K562 (cell line): ENCODE results near the gene TNPO3. TPM values are rescaled to one million over a fixed set of nuclear protein-coding genes. Genes with fewer than 3 reads are reported as not detected.

Source experiments
- ATAC-seq: fragments of 200-7000 bp; cut with Tn5 transposase; 3 replicates; pipeline ENCODE4 v1.9.1; 2020; ENCODE audit warnings: moderate library complexity
- BruUV-seq: library from RNA; stranded (reverse); fragments of 400-500 nt; replicated peaks from 2 replicates; lab custom pipeline; 2021; lab: Mats Ljungman, UMichigan
- CTCF ChIA-PET: fragments of 300-600 bp; formaldehyde crosslinking; extraction: SDS; loops from one replicate; lab custom pipeline; 2021; ENCODE audit warnings: low intra/inter-chr PET ratio; lab: Yijun Ruan, JAX
- POLR2A ChIA-PET: fragments of 300-600, 350-650 bp; sonication (Branson Sonifier 250); formaldehyde crosslinking; extraction: SDS; loops from one replicate; lab custom pipeline; 2021; ENCODE audit warnings: antibody characterized with exemption, inconsistent platforms; lab: Yijun Ruan, JAX
- DNase-seq, 4 experiments: peaks; one replicate each; pipeline versions ENCODE4 v3.0.0 to v3.0.0-alpha.2; 2011 to 2018; ENCODE audit warnings: low spot score in 3 of 4, mixed read lengths in 3 of 4; ENCODE audit errors: extremely low read depth in 1 of 4
- FAIRE-seq: peaks from 2 replicates; lab custom pipeline; 2011; peaks lifted over from hg19 to GRCh38; lab: Jason Lieb, UNC
- H2AFZ ChIP-seq: 2 replicates; pipeline ENCODE4 v1.6.0; 2011; ENCODE audit warnings: low read depth, low read length, control low read depth, inconsistent platforms
- H3K27ac ChIP-seq: fragments of 200-600 bp; 3 replicates; pipeline ENCODE4 v1.8.0; 2011; ENCODE audit warnings: low read depth, mild to moderate bottlenecking, control low read depth, inconsistent platforms, low read length, moderate library complexity, mixed read lengths; ENCODE audit errors: extremely low read depth
- H3K27me3 ChIP-seq, 2 experiments: fragments of 300-600 bp in 1 of 2; 2 replicates in 1 of 2; 3 replicates in 1 of 2; pipeline versions ENCODE4 v1.6.0 to v1.8.0; 2011; ENCODE audit warnings: inconsistent platforms in 2 of 2, low read length in 2 of 2, mild to moderate bottlenecking in 1 of 2, mixed read lengths in 1 of 2, moderate library complexity in 1 of 2; ENCODE audit not compliant: control insufficient read depth in 2 of 2, insufficient read depth in 2 of 2
- H3K36me3 ChIP-seq: fragments of 300-600 bp; 3 replicates; pipeline ENCODE4 v1.8.0; 2011; ENCODE audit warnings: mild to moderate bottlenecking, low read length, inconsistent platforms; ENCODE audit not compliant: control insufficient read depth, insufficient read depth
- H3K4me1 ChIP-seq, 2 experiments: fragments of 200-600 bp in 1 of 2; replicated peaks in 1 of 2; 2 replicates in 1 of 2; 3 replicates in 1 of 2; pipeline versions ENCODE4 v1.5.1 to v1.8.0; 2011; ENCODE audit warnings: inconsistent platforms in 2 of 2, low read length in 2 of 2, mild to moderate bottlenecking in 1 of 2, mixed read lengths in 1 of 2, moderate library complexity in 1 of 2; ENCODE audit not compliant: control insufficient read depth in 2 of 2, insufficient read depth in 2 of 2
- H3K4me2 ChIP-seq: 2 replicates; pipeline ENCODE4 v1.6.1; 2011; ENCODE audit warnings: low read length, control low read depth, inconsistent platforms, mixed read lengths; ENCODE audit not compliant: insufficient read depth
- H3K4me3 ChIP-seq: fragments of 200-600 bp; sonication (generic), shearing (Covaris generic); 2 replicates; pipeline ENCODE4 v1.5.1; 2016; ENCODE audit warnings: control low read depth, inconsistent platforms
- H3K79me2 ChIP-seq: fragments of 200-600 bp; 3 replicates; pipeline ENCODE4 v1.8.0; 2011; ENCODE audit warnings: low read length, inconsistent platforms; ENCODE audit not compliant: control insufficient read depth, insufficient read depth
- H3K9ac ChIP-seq, 2 experiments: 2 replicates each; pipeline versions ENCODE4 v1.6.0 to v1.6.1; 2011; ENCODE audit warnings: low read depth in 2 of 2, low read length in 2 of 2, control low read depth in 1 of 2, inconsistent platforms in 1 of 2, mild to moderate bottlenecking in 1 of 2, mixed read lengths in 1 of 2; ENCODE audit not compliant: insufficient read depth in 1 of 2
- H3K9me1 ChIP-seq: one replicate; pipeline ENCODE4 v1.6.0; 2011; ENCODE audit warnings: inconsistent platforms, mild to moderate bottlenecking, low read length, moderate library complexity; ENCODE audit not compliant: control insufficient read depth, insufficient read depth
- H3K9me3 ChIP-seq: replicated peaks from 2 replicates; pipeline ENCODE4 v1.5.1; 2011; ENCODE audit warnings: low read depth, low read length, inconsistent platforms; ENCODE audit not compliant: control insufficient read depth, insufficient read depth
- H4K20me1 ChIP-seq: replicated peaks from 2 replicates; pipeline ENCODE4 v1.6.1; 2011; ENCODE audit warnings: low read length, inconsistent platforms, mixed read lengths; ENCODE audit not compliant: control insufficient read depth, insufficient read depth
- CEBPB ChIP-seq: fragments of 450-650 bp; IDR thresholded peaks from 2 replicates; pipeline ENCODE4 v1.6.1; 2016; ENCODE audit warnings: missing genetic modification characterization, missing compliant biosample characterization
- ZBTB17 ChIP-seq: fragments of 450-650 bp; formaldehyde crosslinking; IDR thresholded peaks from 2 replicates; pipeline ENCODE4 v1.4.0; 2020; ENCODE audit warnings: mild to moderate bottlenecking
- WGBS: fragments of 100-300 bp; shearing (Covaris generic); methylation state at CpG from one replicate; pipeline ENCODE4 v1.1.6; 2016; ENCODE audit warnings: low coverage, mixed read lengths; ENCODE audit not compliant: insufficient coverage; ENCODE audit errors: missing lambda C conversion rate; 5-methylcytosine and 5-hydroxymethylcytosine counted together
- in situ Hi-C: fragments of 300-500 bp; cut with MboI; formaldehyde crosslinking; loops from 4 replicates; pipeline ENCODE4 v1.15.0; 2018; ENCODE audit warnings: inconsistent platforms, mixed read lengths
- intact Hi-C: fragments of 100-400 bp; cut with micrococcal nuclease; formaldehyde crosslinking; loops from 2 replicates; pipeline ENCODE4 v1.14.2; 2022
- polyA plus RNA-seq, 8 experiments: library from polyadenylated mRNA; depleted of rRNA in 4 of 8; stranded (reverse) in 5 of 8; unstranded in 3 of 8; fragments of >200 nt; fragmentation: Nextera tagmentation in 2 of 8; fragmentation: Illumina TruSeq in 1 of 8; extraction: Ambion mirVana in 2 of 8; extraction: Trizol in 1 of 8; gene quantifications; 2 replicates each; pipeline versions ENCODE4 v1.2.1 to v1.2.3, GENCODE V29; 2011 to 2014; ENCODE audit warnings: inconsistent platforms in 1 of 8, missing spikeins in 1 of 8
- total RNA-seq, 7 experiments: library from RNA; depleted of rRNA in 6 of 7; stranded (reverse); fragments of >200 nt in 6 of 7; fragmentation: Illumina TruSeq in 2 of 7; extraction: Trizol in 2 of 7; gene quantifications; 2 replicates each; pipeline versions ENCODE4 v1.2.1 to v1.2.3, GENCODE V29; 2011 to 2021; ENCODE audit warnings: low replicate concordance in 1 of 7
- TF ChIP-seq, protein P1 (sequence below): fragments of 250-450 bp; sonication (Bioruptor Pico); IDR thresholded peaks from 2 replicates; pipeline ENCODE4 v1.4.0; 2020; ENCODE audit warnings: mild to moderate bottlenecking, moderate library complexity

Gene TNPO3
- total and polyA plus RNA-seq, 9 of the 15 experiments (the other 6 are each of a cell fraction or from before 2014, with no cell fraction given): 35.8 to 125 (median 110) TPM

GRCh38 chr7:129074994-129075393 lies 20.1 kb upstream of the TNPO3 start (continued):
- TF ChIP-seq, protein P1, sequence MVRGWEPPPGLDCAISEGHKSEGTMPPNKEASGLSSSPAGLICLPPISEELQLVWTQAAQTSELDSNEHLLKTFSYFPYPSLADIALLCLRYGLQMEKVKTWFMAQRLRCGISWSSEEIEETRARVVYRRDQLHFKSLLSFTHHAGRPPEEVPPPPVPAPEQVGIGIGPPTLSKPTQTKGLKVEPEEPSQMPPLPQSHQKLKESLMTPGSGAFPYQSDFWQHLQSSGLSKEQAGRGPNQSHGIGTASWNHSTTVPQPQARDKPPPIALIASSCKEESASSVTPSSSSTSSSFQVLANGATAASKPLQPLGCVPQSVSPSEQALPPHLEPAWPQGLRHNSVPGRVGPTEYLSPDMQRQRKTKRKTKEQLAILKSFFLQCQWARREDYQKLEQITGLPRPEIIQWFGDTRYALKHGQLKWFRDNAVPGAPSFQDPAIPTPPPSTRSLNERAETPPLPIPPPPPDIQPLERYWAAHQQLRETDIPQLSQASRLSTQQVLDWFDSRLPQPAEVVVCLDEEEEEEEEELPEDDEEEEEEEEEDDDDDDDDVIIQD (CRISPR knock-in tag): no peak
- TF ChIP-seq, all 486 proteins: peak for 5

DNA sequence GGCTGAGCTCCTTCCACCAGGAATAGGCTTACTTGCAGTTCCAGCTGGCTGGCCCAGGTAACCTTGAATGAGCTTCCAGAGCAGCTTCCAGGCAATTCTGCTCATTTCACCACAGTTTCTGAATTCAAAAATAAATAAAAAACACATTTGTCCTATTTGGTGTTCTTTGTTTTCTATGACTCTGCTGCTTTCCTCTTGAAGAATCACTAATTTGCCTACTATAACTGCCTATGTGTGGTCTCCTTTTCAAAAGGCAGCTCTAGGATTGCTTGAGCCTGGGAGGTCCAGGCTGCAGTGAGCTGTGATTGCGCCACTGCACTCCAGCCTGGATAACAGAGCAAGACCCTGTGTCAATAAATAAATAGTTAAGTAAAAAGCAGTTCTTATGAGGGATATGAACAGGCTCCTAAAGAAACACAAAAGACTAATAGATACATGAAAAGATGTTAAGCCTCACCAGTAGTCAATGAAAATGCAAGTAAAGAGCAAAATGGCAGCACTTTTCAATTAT lies 19.5 kb upstream of the TNPO3 start:
- H3K4me3 ChIP-seq: no peak overlapping the region
- no peaks in the 10 kb centered on the region for H3K36me3 ChIP-seq
- intact Hi-C loops: no loop called here
- no peaks in the 10 kb centered on the region for H3K27me3 ChIP-seq
- ChIA-PET POLR2A (interaction anchor here (0.9 to 1.2 kb wide), 2 partner anchors 10 to 11 kb away, joined by 3 read pairs; no protein-coding TSS in a partner anchor), CTCF (no interaction called here)
- 80% methylated on average over 1 of the region's 1 CpG for WGBS
- no peaks in the 10 kb centered on the region for H3K79me2 ChIP-seq
- no peaks in the 10 kb centered on the region for H4K20me1 ChIP-seq
- no peaks in the 10 kb centered on the region for H3K9me1 ChIP-seq
- no peak overlapping the region for H2AFZ ChIP-seq
- no peak overlapping the region for H3K27ac ChIP-seq
- H3K9ac ChIP-seq: no peak overlapping the region; a peak in 1 of 4 replicates
- no peaks in the 10 kb centered on the region; a peak in 1 of 5 replicates for H3K4me1 ChIP-seq
- H3K4me2 ChIP-seq: no peak overlapping the region
- in situ Hi-C loops: no loop called here
- TF ChIP-seq CEBPB (tag) (peak; percentile 73), ZBTB17 (CRISPR knock-in tag) (no peak)
- H3K9me3 ChIP-seq: no peaks in the 10 kb centered on the region
- no peak for DNase-seq
- FAIRE-seq: no peak
- no peak for ATAC-seq
- no TSS peak for BruUV-seq
